Mucosa of descending colon (tissue), 3 donors: ENCODE results near the gene FCN2. TPM values are rescaled to one million over a fixed set of nuclear protein-coding genes. Genes with fewer than 3 reads are reported as not detected.

Experiments
- ATAC-seq: fragments of 200-7000 bp; cut with Tn5 transposase; one replicate; pipeline ENCODE4 v1.9.1; 2020; ENCODE audit warnings: mild to moderate bottlenecking, moderate library complexity
- DNase-seq, 3 donors: peaks; one replicate each; pipeline ENCODE4 v3.0.0-alpha.2; 2020
- H3K36me3 ChIP-seq: fragments of 200-600 bp; one replicate; pipeline ENCODE4 v1.8.0; 2021; ENCODE audit warnings: low read depth, mild to moderate bottlenecking
- H3K4me1 ChIP-seq: fragments of 200-600 bp; one replicate; pipeline ENCODE4 v1.8.0; 2021; ENCODE audit warnings: low read depth, mild to moderate bottlenecking
- H3K4me3 ChIP-seq: fragments of 200-600 bp; one replicate; pipeline ENCODE4 v1.8.0; 2021; ENCODE audit warnings: mild to moderate bottlenecking
- H3K9me3 ChIP-seq: fragments of 200-600 bp; one replicate; pipeline ENCODE4 v1.8.0; 2021; ENCODE audit warnings: mild to moderate bottlenecking
- CTCF ChIP-seq: fragments of 200-600 bp; IDR thresholded peaks from one replicate; pipeline ENCODE4 v1.8.0; 2022; ENCODE audit warnings: antibody characterized with exemption, mild to moderate bottlenecking
- intact Hi-C, 2 donors: fragments of 100-400 bp; cut with DNase I in 1 of 2; cut with micrococcal nuclease in 1 of 2; formaldehyde crosslinking; loops; one replicate each; pipeline versions ENCODE4 v1.11.0 to v1.11.1; 2022; cut with DNase I, micrococcal nuclease
- total RNA-seq, 3 donors: library from RNA; stranded (reverse); fragmentation: NEBNext Ultra II Directional in 2 of 3; extraction: Animal tissue kit (Norgen Biotek cat#: 25700) in 2 of 3; gene quantifications; one replicate each; pipeline versions ENCODE4 v1.2.1 to v1.2.4, GENCODE V29; 2021 to 2023
- donor health status: DM: no; HTN: no; CAD: no; lungs with moderate emphysema.
- donor health status: DM: no; HTN: no; CAD: no.
- donor health status: DM: no; HTN: yes; CAD: no.

The FCN2 gene
- total RNA-seq, 3 donors from 2014 or later: not detected

GRCh38 chr9:134899818-134900217, 19.2 kb downstream of the FCN2 start:
- no peak overlapping the region for H3K4me3 ChIP-seq
- no peak for TF ChIP-seq CTCF
- no peaks in the 10 kb centered on the region for H3K9me3 ChIP-seq
- H3K4me1 ChIP-seq: no peaks in the 10 kb centered on the region
- no peak for ATAC-seq
- DNase-seq: no peak
- intact Hi-C loops: no loop called here
- H3K36me3 ChIP-seq: no peaks in the 10 kb centered on the region

GRCh38 chr9:134902936-134903335, 22.3 kb downstream of the FCN2 start:
- H3K36me3 ChIP-seq: no peaks in the 10 kb centered on the region
- ATAC-seq: no peak
- no peak overlapping the region for H3K4me3 ChIP-seq
- DNase-seq: no peak
- no peaks in the 10 kb centered on the region for H3K9me3 ChIP-seq
- intact Hi-C loops: no loop called here
- H3K4me1 ChIP-seq: no peaks in the 10 kb centered on the region
- no peak for TF ChIP-seq CTCF

GRCh38 chr9:134908524-134909309, 28.1 kb downstream of the FCN2 start:
- intact Hi-C loops: no loop called here

GRCh38 chr9:134909511-134910481, 29.2 kb downstream of the FCN2 start:
- no peak overlapping the region for H3K4me3 ChIP-seq
- no peak for TF ChIP-seq CTCF
- no peaks in the 10 kb centered on the region for H3K36me3 ChIP-seq
- H3K9me3 ChIP-seq: no peaks in the 10 kb centered on the region
- ATAC-seq (no peak), DNase-seq (no peak)
- intact Hi-C loops: no loop called here
- no peaks in the 10 kb centered on the region for H3K4me1 ChIP-seq

More at GRCh38 chr9:134908524-134909309, 28.1 kb downstream of the FCN2 start:
- no peak for ATAC-seq
- Histone ChIP-seq H3K36me3 (no peaks in the 10 kb centered on the region), H3K4me3 (no peak overlapping the region), H3K4me1 (no peaks in the 10 kb centered on the region), H3K9me3 (no peaks in the 10 kb centered on the region)
- no peak for TF ChIP-seq CTCF
- DNase-seq: no peak

- Histone ChIP-seq H3K4me3 (no peak overlapping the region), H3K9me3 (no peaks in the 10 kb centered on the region), H3K36me3 (no peaks in the 10 kb centered on the region), H3K4me1 (no peaks in the 10 kb centered on the region)
- ATAC-seq: no peak
- no peak for TF ChIP-seq CTCF
- no peak for DNase-seq
- intact Hi-C loops: no loop called here
Observed at GRCh38 chr9:134912126-134912840, 31.7 kb downstream of the FCN2 start.
